Esophagus squamous epithelium (tissue), 4 donors: ENCODE results near the gene SYT17.

Source experiments
- CTCF ChIP-seq, 6 experiments: fragments of 450-650 bp in 4 of 6; fragments of 200-600 bp in 2 of 6; sonication (generic) in 2 of 6; IDR thresholded peaks; one replicate each; pipeline ENCODE4 v1.5.1; 2016 to 2019; ENCODE audit warnings: antibody characterized with exemption in 6 of 6, mild to moderate bottlenecking in 4 of 6, moderate library complexity in 4 of 6
- POLR2A ChIP-seq, 4 donors: fragments of 450-650 bp; IDR thresholded peaks; one replicate each; pipeline ENCODE4 v1.6.1; 2017; ENCODE audit warnings: antibody characterized with exemption in 4 of 4, mild to moderate bottlenecking in 4 of 4, moderate library complexity in 3 of 4

- TF ChIP-seq CTCF (IDR thresholded peaks at IDR 0.05) (no peak), POLR2A (IDR thresholded peaks at IDR 0.05) (no peak)
Measured at GRCh38 chr16:19173059-19173458, 5.0 kb downstream of the SYT17 start.
